ENCODE measurements around the gene SCFD2. TPM values are rescaled to one million over a fixed set of nuclear protein-coding genes. Genes with fewer than 3 reads are reported as not detected.

Gene SCFD2
- total RNA-seq, 1 experiment from 2014 or later = 27.6 TPM

DNA sequence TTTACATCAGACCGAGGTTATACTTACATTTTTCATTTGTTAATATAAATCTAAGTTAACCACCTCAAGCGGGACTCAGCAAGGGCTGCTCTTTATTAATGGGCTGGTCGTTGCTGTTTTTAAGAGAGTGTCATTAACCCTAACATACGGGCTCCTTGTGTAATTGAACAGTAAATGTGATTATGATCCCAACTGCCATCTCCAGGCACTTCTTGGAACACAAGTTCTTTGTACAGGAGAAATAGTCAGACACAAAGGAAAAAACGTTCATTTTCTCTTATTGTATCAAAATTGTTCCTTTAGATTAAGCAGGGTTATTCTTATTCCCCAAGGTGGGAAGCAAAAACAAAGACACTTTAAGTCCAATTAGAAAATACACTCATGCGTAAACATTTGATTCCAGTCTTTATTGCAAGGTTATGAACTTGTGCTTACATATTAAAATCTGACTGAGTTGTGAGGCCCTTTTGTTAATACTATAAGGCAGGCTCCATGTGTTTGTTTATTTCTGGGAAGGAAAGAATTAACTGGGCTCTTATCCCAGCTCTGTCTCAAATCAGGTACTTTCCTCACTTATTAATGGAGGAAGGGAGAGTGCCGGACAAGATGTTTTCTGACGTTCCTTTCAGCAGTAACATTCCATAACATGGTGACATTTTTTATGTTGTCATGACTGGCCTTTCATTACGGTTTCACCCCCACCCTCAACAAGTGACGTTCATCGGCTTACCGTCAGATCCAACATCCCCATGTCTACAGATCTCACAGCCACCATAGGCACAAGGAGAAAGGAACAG, 407.8 kb downstream of the SCFD2 start:
- DNase-seq (ENCODE audit: low read depth) = no peak

GRCh38 chr4:52957220-52957686, 408.6 kb downstream of the SCFD2 start:
- no peak for DNase-seq (ENCODE audit: low read depth)

DNA sequence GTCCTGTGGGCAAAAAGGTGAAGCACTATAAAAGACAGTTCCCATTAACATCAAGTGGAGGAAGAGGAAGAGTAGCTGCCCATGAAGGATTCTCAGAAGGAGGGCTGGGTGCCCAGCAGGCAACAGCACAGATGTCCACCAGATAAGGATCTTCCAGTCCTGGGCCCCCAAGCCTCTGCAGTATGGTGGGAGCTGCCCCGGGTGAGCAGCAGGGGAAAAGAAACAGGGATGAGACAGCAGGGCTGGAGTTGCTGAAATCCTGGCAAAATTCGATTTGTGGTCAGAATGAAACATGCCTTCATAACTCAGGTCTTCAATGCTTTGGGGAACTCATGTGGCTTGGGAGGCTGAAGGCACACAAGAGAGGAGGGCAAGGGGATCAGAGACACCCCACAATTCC, 409.2 kb downstream of the SCFD2 start:
- no peak for DNase-seq (ENCODE audit: low read depth)

- no peak for DNase-seq (ENCODE audit: low read depth)
Observed at GRCh38 chr4:52954560-52955170, 411.2 kb downstream of the SCFD2 start.

- DNase-seq (ENCODE audit: low read depth) = no peak
Observed at GRCh38 chr4:52952540-52952939, 413.3 kb downstream of the SCFD2 start.

DNA sequence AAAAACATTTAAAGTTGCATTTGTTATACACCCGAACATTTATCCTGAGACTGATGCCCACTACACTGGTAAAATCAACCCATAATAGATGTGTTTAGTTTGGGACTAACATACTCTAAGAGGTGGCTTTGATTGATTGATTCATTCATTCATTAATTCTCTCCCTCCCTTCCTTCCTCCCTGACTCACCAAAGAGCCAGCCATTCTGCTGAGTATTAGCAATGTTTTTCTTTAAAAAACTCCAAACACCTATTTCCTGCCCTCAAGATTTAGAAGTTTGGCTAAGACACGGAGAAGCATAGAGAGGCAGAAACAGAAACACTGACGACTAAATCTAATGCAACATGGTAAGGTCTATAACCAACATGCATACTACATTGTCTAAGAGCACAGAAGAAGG, 414.8 kb downstream of the SCFD2 start:
- DNase-seq (ENCODE audit: low read depth) = no peak

- no peak for DNase-seq (ENCODE audit: low read depth)
Observed at GRCh38 chr4:52950226-52950625, 415.6 kb downstream of the SCFD2 start.

- DNase-seq (ENCODE audit: low read depth) = no peak
Observed at GRCh38 chr4:52949336-52949735, 416.5 kb downstream of the SCFD2 start.

- no peak for DNase-seq (ENCODE audit: low read depth)
Observed at GRCh38 chr4:52948057-52948423, 417.8 kb downstream of the SCFD2 start.

DNA sequence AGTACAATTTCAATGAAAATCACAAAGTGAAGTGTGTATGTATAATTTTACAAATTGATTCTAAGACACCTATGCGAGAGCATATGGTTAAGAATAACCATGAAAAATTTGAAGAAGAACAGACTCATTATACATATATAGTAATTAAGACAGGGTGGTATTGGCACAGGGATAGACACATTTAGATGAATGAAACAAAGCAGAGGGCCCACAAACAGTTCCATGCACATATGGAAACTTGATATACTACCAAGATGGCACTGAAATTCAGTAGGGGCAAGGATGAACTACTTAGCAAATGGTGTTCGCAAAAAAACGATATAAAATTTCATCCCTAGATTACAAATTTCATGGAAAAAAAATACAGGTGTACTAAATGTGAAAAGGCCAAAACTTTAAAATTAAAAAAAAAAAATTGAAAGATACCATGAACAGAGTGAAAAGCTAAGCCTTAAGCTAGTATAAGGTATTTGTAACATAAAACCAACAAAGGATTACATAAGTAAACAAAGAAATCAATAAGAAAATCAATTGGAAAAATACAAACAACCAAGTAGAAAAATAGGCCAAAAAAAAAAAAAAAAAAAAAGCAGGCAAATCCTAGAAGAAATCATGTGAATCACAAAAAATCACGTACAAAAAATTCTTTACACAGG, 418.3 kb downstream of the SCFD2 start:
- DNase-seq (ENCODE audit: low read depth) = no peak

DNA sequence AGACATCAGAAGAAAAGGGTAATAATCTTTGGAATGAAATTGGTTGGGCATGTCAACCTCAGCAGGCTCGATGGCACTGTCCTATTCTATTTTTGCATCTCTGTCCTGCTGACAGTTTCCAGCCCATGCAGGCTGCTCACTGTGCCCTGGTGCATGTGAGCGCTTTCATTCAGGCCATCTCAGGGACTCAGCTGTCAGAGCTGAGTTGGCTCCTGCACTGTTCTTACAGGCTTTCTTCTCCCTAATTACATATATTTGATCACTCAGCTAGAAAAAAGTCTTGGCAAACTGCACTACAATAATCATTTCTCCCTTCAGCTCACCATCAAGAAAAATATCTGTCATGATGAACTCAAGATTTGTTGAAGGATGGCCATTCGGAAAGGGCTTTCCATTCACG, 419.0 kb downstream of the SCFD2 start:
- DNase-seq (ENCODE audit: low read depth) = no peak

DNA sequence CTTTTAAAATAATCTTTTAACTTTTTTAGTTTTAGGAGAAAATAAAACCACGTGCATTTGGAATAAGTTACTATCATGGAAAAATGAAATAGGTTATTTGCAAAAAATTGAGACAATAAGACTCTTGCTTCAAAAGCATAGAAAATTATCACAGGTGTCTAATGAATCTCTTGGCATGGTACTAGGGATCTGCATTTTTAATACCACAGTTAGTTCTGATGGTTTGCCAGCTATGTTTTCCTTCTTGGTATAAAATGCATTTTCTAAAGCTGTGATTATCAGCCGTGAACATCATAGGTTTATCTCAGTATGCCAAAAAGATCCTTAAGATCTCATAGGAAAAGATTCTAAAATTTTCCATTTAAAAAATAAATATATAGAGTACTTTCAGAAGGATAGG, 419.9 kb downstream of the SCFD2 start:
- no peak for DNase-seq (ENCODE audit: low read depth)

GRCh38 chr4:52945326-52945898, 420.4 kb downstream of the SCFD2 start:
- no peak for DNase-seq (ENCODE audit: low read depth)

GRCh38 chr4:52943677-52944076, 422.2 kb downstream of the SCFD2 start:
- no peak for DNase-seq (ENCODE audit: low read depth)

DNA sequence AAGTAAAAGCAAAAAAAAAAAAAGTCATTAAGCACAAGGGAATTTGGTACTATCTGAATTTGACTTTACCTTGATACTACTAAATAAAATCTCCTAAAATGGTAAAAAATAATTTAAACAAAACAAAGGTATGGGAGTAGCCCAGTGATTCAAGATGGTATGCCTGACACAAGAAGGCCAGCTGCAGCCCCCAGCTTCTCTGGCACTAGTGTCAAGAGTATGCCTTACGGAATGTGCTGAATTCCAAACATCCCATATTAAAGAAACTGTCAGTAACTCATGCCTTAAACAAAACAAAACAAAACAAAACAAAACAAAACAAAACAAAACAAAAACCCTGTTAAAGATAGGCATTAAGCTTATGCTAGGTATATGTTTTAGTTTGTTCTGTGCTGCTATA, 422.9 kb downstream of the SCFD2 start:
- DNase-seq (ENCODE audit: low read depth) = no peak

- DNase-seq (ENCODE audit: low read depth) = no peak
Observed at GRCh38 chr4:52941450-52941849, 424.4 kb downstream of the SCFD2 start.

DNA sequence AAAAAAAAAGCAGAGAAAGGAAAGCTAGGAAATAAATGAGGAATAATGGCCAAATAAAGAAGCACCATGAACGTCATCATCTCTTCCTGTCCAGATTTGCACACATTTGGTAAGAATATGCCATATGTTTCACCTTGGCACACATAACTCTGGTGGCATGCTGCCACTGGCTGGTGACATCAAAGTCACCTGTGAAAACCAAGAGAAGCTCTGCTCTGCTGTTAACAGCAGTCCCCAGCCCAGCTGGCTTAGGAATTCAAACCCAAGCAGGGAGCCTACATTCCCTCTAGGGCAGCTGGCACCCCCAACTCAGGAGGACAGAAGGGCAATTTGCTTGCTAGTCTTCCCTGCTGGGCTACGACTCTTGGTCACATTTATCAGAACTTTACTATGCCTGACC, 426.1 kb downstream of the SCFD2 start:
- DNase-seq (ENCODE audit: low read depth) = no peak

DNA sequence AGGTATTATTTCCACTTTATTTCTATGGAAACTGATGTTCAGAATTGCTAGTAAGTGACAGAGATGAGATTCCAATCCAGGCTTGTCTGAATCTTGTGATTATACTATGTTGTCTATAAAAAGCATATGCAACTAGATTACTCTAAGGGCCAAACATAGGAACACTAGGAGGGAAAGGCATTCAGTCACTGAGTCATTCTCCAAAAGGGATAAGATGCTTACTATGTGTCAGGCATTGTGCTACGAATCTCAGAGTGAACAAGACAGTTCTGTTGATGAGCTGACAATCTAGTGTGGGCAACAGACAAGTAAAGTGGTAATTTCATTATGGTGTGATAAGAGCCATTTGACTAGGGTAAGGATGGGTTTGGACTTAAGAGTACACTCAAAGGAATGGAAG, 426.5 kb downstream of the SCFD2 start:
- DNase-seq (ENCODE audit: low read depth) = no peak

DNA sequence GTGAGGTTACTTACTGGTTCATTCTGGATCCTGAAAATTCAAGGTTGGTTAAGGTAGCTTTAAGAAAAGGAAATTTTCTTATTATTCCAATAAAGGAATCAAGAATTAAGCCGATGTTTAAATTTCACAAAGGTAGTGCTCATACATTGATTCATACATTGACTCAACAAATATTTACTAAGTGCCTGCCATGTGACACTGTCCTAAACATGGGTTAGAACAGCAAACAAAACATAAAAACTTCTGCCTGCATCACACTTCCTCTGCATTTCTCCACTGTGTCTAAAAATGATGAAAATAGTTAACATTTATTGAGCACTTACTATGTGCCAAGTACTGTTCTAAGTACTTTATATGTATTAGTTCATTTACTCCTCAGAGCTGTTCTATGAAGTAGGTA, 428.0 kb downstream of the SCFD2 start:
- DNase-seq (ENCODE audit: low read depth) = no peak

GRCh38 chr4:52936729-52937128, 429.1 kb downstream of the SCFD2 start:
- no peak for DNase-seq (ENCODE audit: low read depth)

- no peak for DNase-seq (ENCODE audit: low read depth)
Observed at GRCh38 chr4:52935317-52935716, 430.5 kb downstream of the SCFD2 start.

GRCh38 chr4:52933738-52934137, 432.1 kb downstream of the SCFD2 start:
- no peak for DNase-seq (ENCODE audit: low read depth)
